ENCODE results near the gene SEC16A.

Gene SEC16A

GRCh38 chr9:136507221-136507991 is 24.6 kb upstream of the SEC16A start:
- DNase-seq (ENCODE audit: extremely low read depth, low read depth): no peak

DNA sequence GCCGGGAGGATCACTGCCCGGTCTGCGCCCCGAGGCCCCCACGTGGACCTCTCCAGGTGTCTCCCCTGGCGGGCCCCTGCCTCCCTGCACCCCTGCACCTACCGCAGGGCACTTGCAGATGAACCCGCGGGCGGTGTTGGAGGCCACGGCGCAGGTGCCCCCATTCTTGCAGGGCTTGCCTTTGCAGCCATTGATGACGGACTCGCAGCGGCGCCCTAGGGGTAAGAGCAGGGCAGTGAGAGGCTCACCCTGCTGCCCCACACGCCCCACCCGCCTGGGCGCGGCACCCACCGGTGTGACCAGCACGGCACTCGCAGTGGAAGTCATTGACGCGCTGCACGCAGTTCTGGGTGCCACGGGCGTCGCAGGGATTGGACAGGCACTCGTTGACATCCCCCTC is 23.6 kb upstream of the SEC16A start:
- TF ChIP-seq CTCF (IDR thresholded peaks at IDR 0.05; ENCODE audit: low read depth, low read length, missing control alignments): no peak
- DNase-seq (ENCODE audit: extremely low read depth, low read depth): no peak
- no peak overlapping the region for H3K4me3 ChIP-seq (replicated peaks; ENCODE audit: low read depth, low read length)

More at GRCh38 chr9:136507221-136507991, 24.6 kb upstream of the SEC16A start:
- TF ChIP-seq CTCF (IDR thresholded peaks at IDR 0.05; ENCODE audit: low read depth, low read length, missing control alignments): no peak
- H3K4me3 ChIP-seq (replicated peaks; ENCODE audit: low read depth, low read length): no peak overlapping the region

DNA sequence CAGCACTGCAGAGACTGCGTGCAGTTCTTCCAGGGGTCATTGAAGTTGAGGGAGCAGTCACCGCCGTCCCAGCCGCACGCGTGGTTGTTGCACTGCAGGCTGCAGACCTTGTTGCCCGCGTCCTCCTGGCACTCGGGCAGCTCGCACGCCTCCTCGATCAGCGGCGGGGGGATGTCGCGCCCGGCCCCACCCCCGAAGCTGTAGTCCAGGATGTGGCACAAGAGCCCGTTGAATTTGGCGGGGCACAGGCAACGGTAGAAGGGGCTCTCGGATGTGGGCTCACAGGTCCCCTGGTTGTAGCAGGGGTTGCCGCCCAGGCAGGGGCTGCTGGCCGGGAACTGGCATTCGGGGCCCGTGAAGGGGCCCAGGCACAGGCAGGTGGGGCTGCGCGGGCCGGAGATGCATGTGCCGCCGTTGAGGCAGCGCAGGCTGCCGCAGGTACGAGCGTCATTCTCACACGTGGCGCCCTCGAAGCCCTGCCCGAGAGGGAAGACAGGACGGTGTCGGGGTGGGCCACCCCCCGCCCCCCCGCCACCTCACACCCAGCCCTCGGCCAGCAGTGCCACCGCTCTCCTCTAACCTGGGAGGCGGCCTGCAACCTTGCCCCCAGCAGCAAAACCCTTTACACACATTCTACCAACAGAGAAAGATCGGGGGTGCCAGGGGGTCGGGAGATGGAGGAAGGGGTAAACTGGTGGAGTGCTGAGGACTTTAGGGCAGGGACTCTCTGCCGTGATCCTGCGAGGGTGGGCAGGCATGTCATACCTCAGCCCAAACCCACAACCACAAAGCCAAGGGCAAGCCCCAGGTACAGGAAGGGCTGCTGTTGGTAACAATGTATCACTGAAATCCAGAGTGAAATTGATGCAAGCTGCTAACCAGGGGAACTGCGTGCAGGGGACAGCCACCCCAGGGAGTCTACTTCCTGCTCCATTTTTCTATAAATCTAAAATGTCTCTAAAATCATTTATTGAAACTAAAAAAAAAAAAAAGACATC is 22.9 kb upstream of the SEC16A start:
- no peak overlapping the region for H3K4me3 ChIP-seq (replicated peaks; ENCODE audit: low read depth, low read length)
- no peak for TF ChIP-seq CTCF (IDR thresholded peaks at IDR 0.05; ENCODE audit: low read depth, low read length, missing control alignments)
- no peak for DNase-seq (ENCODE audit: extremely low read depth, low read depth)

DNA sequence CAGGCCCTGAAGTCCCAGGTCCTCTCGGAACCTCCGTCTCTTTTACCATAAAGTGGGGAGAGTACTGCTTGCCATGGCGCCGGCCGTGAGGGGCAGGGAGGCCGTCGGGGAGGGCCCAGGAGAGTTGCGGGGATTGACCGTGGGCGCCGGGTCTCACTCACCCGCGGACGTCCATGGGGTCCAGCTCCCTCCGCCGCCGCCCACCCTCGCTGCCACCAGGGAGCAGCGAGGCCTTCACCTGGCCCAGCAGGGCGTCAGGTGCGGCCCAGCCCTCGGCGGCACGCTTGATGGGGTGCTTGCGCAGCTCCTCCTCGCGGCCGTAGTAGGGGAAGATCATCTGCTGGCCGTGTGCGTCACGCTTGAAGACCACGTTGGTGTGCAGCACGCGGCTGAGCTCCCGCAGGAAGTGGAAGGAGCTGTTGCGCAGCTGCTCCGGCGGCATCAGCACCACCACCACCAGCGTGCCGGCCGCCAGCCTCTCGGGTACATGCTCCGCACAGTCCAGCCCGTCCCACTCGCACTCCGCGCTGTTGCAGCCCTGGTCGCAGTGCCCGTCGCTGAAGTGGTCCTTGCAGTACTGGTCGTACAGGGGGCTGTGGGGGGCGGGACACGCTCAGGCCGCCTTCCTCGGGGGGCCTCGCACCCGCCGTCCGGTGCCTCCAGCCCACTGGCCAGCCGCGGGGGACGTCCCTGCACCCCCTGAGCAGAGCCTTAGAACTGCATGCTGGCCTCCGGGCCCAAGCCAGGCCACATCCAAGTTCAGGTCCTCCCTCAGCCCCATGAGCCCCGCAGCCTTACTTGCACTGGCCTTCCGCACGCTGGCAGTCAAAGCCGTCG is 21.9 kb upstream of the SEC16A start:
- TF ChIP-seq CTCF (IDR thresholded peaks at IDR 0.05; ENCODE audit: low read depth, low read length, missing control alignments): no peak
- H3K4me3 ChIP-seq (replicated peaks; ENCODE audit: low read depth, low read length): no peak overlapping the region
- DNase-seq (ENCODE audit: extremely low read depth, low read depth): no peak

- H3K4me3 ChIP-seq (replicated peaks; ENCODE audit: low read depth, low read length): no peak overlapping the region
- DNase-seq (ENCODE audit: extremely low read depth, low read depth): no peak
These were observed 20.2 kb upstream of the SEC16A start for GRCh38 chr9:136502940-136503550.

More at GRCh38 chr9:136502940-136503550, 20.2 kb upstream of the SEC16A start:
- TF ChIP-seq CTCF (IDR thresholded peaks at IDR 0.05; ENCODE audit: low read depth, low read length, missing control alignments): peak; percentile 14

Data from HFF-Myc (cell line).